PFSK-1 (cell line): ENCODE data around the gene LOXHD1.
A peak's percentile ranks its signal among the peaks of the same experiment; 100 is the strongest.

Experiments used
- FOXP2 ChIP-seq: optimal IDR thresholded peaks from 2 replicates; pipeline ENCODE3; 2011; ENCODE audit warnings: borderline replicate concordance, control low read depth, inconsistent platforms; ENCODE audit not compliant: insufficient read depth; ENCODE audit errors: extremely low read length, extremely low read depth
- POLR2AphosphoS5 ChIP-seq: IDR thresholded peaks from 2 replicates; pipeline ENCODE4 v1.6.1; 2012; ENCODE audit warnings: low read depth, mild to moderate bottlenecking, control low read depth, low read length, moderate library complexity
- SIN3A ChIP-seq: IDR thresholded peaks from 2 replicates; pipeline ENCODE4 v1.6.1; 2012; ENCODE audit warnings: mild to moderate bottlenecking, low read length, moderate library complexity, borderline replicate concordance; ENCODE audit not compliant: insufficient read depth
- TAF1 ChIP-seq: IDR thresholded peaks from 2 replicates; pipeline ENCODE4 v1.6.1; 2012; ENCODE audit warnings: low read length, control low read depth, borderline replicate concordance; ENCODE audit not compliant: insufficient read depth
- TF ChIP-seq, protein P1 (sequence below), 2 experiments: IDR thresholded peaks; 2 replicates each; pipeline versions ENCODE4 v1.6.1 to v1.8.0; 2011 to 2012; ENCODE audit warnings: low read depth in 2 of 2, low read length in 2 of 2, control low read depth in 1 of 2, inconsistent platforms in 1 of 2, mild to moderate bottlenecking in 1 of 2, moderate library complexity in 1 of 2; ENCODE audit not compliant: insufficient read depth in 1 of 2

Gene LOXHD1

DNA sequence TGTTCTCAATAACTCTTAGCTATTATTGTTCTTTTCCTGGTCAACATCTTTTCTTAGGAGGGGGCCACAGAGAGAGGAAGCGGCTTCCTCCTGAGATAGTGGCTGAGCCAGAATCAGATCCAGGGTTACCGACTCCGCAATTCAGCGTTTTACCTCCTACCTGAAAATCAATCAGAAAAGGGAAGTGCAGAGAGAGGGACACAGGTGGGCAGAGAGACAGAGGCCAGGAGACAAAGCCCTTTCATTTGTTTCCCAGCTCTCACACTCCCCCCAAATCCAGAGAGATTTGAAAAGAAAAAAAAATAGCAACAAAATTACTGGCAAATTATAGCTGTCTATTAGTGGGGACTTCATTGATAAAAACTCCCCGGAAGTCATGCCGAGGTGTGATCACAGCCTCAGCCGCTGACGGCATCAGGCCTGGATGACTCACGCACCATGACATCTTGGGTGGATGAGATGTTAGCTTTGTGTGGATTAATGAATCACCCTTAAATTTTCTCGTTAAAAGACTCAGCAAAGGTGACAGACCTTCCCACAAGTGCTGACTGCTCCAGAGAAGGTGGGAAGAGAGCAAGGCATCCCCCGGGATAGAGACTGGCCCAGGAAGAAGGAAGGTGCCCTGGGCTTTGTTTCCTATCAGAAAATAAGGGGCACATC, 120.7 kb downstream of the LOXHD1 start:
- TF ChIP-seq FOXP2 (peak; percentile 9), POLR2AphosphoS5 (no peak), TAF1 (no peak), SIN3A (no peak)
- TF ChIP-seq, protein P1, sequence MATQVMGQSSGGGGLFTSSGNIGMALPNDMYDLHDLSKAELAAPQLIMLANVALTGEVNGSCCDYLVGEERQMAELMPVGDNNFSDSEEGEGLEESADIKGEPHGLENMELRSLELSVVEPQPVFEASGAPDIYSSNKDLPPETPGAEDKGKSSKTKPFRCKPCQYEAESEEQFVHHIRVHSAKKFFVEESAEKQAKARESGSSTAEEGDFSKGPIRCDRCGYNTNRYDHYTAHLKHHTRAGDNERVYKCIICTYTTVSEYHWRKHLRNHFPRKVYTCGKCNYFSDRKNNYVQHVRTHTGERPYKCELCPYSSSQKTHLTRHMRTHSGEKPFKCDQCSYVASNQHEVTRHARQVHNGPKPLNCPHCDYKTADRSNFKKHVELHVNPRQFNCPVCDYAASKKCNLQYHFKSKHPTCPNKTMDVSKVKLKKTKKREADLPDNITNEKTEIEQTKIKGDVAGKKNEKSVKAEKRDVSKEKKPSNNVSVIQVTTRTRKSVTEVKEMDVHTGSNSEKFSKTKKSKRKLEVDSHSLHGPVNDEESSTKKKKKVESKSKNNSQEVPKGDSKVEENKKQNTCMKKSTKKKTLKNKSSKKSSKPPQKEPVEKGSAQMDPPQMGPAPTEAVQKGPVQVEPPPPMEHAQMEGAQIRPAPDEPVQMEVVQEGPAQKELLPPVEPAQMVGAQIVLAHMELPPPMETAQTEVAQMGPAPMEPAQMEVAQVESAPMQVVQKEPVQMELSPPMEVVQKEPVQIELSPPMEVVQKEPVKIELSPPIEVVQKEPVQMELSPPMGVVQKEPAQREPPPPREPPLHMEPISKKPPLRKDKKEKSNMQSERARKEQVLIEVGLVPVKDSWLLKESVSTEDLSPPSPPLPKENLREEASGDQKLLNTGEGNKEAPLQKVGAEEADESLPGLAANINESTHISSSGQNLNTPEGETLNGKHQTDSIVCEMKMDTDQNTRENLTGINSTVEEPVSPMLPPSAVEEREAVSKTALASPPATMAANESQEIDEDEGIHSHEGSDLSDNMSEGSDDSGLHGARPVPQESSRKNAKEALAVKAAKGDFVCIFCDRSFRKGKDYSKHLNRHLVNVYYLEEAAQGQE (IDR thresholded peaks at IDR 0.05; ENCODE audit: insufficient read depth in 1 of 2, low read depth in 2 of 2, low read length in 2 of 2): no peak

DNA sequence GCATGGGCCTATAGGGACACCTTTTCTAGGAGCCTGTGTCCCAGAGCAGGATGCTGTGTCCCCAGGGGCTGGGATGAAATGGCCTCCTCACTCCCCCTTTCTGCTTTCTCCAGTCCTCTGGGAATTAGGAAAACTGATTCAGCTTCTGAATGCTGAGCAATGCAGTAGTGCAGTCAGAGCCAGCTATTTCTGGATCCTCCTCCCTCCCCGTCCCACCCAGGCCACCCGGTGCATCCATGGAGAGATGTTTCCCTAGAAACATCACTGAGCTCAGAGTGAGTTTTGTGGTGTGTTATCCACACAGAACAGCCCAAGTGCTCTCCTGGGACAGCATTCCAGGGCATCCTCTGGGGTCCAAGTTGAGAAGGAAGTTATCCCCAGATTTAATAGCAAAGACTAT, 125.5 kb downstream of the LOXHD1 start:
- TF ChIP-seq TAF1 (no peak), POLR2AphosphoS5 (no peak)

DNA sequence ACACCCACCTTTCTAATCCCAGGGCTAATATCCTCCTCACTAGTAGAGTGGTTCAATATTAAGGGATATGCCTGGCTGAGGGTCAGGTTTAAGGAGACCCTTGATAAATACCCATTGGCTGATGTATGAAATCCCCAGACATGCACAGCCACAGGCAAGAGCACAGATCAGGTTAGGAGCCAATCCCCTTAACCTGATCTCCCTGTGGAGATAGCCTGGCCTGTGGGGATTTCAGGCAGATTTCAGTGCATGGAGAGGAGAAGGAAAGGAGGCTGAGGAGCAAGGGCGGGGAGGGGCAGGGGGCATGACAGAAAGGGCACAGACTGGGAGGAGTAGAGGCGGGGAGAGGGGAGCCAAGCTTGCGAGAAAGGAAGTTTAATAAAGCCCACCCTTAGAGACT, 129.0 kb downstream of the LOXHD1 start:
- TF ChIP-seq SIN3A (no peak), FOXP2 (no peak), POLR2AphosphoS5 (no peak)
- TF ChIP-seq, protein P1 (IDR thresholded peaks at IDR 0.05; ENCODE audit: insufficient read depth in 1 of 2, low read depth in 2 of 2, low read length in 2 of 2): no peak

DNA sequence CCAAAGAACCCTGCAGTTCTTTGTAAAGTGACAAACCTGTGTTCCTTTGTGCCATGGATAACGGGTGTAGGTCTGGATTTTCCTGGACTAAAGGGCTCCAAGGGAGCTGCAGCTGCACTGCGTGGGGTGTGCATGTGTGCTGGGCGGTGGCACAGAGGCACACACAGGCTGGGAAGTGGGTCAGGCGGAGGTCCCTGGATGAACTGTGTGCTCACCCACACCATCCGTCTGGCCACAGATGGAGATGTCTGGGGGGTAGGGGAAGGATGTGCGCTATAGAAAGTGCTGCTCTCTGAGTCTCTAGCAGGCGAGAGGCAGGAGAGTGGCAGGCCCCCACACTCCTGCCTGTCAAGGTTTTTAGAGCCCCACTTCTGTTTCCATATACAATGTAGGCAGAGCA, 137.2 kb downstream of the LOXHD1 start:
- no peak for TF ChIP-seq FOXP2
- TF ChIP-seq SIN3A: no peak
- TF ChIP-seq TAF1: no peak
- TF ChIP-seq, protein P1 (IDR thresholded peaks at IDR 0.05; ENCODE audit: insufficient read depth in 1 of 2, low read depth in 2 of 2, low read length in 2 of 2): no peak
- no peak for TF ChIP-seq POLR2AphosphoS5

DNA sequence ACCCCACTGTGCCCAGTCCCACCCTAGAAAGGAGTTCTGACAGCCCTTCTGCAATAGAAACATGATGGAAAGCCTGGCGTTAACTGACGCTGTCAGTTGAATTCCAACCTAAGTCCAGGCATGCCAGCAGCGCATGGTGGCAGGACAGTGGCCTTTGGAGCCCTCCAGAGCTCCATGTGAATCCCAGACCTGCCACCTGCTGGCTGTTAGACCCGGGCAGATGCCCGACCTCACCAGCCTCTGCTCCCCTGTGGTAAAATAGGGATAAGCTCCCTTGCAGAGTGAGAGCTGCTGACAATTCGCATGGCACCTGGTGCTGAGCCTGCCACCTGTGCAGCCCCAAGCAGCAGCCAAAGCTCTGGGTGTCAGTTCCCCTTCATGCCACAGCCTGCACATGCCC, 138.6 kb downstream of the LOXHD1 start:
- TF ChIP-seq SIN3A (no peak), FOXP2 (no peak), TAF1 (no peak), POLR2AphosphoS5 (no peak)
- TF ChIP-seq, protein P1 (IDR thresholded peaks at IDR 0.05; ENCODE audit: insufficient read depth in 1 of 2, low read depth in 2 of 2, low read length in 2 of 2): no peak
